Activated T-helper 1 cell treated with anti-CD3 and anti-CD28 coated beads, Interleukin-2, amount 50 U/mL, for 16 hours (primary cell): ENCODE data around the gene CACNA1C.

Experiments used
- DNase-seq, 2 donors: peaks; one replicate each; pipeline ENCODE4 v3.0.0-alpha.2; 2020; ENCODE audit warnings: low read depth in 1 of 2, low spot score in 1 of 2

CACNA1C gene

DNA sequence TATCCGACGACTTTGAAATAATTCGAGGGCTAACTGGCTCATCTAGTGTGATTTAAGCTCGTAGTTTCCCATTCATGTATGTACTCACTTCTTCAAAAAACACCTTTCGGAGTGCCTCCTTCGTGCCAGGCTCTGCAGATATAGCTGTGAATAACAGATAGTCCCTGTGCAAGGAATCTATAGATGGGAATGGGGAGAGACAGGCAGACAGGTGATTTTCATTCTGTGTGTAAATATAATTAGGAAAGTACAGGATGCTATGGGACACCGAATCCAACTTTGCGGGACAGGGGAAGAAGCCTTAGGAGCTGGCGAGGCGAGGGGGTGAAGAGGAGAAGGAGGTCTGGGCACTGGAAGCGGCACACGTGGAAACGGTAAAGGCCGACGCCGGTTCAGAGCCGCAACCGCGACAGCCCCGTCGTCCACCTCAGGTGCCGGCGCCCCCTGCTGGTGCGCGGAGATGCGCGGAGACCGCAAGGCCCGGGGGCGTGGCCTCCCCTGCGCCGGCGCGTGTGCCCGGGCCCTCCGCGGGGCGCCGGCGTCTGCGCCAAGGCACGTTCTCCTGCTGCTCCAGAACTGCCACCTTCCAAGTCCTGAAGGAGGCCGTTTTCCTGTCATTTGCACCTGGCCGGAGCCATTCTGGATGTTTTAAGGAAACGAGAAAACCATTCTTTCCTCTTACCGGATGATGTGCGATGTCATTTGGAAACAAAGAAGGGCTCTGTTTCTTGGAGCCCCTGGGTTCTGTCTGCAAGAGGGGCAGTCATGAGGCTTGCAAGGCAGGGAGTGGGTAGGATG, 18.0 kb upstream of the CACNA1C start:
- DNase-seq, result peak; percentile 75

DNA sequence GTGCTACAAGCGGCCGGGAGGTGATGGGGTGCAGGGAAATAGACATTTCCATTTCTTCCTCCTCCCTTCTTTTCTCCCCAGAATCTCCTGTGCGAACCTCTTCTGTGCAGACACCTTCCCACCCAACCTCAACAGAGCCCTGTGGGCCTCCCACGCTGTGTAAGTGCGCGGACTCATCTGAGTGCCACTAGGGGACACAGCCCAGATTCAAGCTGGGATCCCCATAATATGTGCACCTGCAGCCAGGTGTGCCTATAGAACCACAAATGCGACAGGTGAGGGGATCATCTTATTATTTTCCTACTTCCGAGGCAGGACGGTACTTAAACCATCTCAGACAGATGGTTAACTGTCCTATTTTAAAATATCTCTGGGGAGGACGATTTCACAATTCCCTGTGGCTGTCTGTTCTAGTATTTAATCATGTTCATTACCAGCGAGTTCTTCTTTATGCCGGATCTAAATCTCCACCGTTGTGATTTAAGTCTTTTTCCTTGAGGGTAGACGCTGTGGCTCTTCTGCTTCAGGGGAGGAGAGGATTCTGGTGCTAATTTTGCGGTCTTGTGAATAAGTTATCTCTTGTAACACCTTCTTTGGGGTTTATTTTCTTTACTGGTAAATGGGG, 17.2 kb upstream of the CACNA1C start:
- no peak for DNase-seq

GRCh38 chr12:2039034-2039433, 13.8 kb upstream of the CACNA1C start:
- DNase-seq, result no peak

DNA sequence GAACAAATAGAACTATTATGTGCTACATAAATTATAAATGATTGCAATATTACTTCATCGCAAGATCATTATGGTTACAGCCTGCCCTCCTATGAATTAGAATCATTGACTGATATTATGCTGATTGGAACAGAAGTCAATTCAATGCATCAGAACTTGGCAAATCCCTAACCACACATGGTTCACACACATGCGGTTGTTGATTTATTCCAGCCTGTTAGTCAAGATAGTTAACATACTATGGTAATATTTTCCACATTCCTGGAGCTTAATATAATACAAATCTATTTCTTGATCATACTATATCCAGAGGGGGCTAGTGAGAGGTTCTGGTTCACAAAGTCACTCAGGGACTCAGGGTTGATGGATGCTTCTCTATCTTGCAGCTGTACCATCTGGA, 9.7 kb upstream of the CACNA1C start:
- no peak for DNase-seq

- DNase-seq, result no peak
Observed at GRCh38 chr12:2044165-2044564, 8.6 kb upstream of the CACNA1C start.

DNA sequence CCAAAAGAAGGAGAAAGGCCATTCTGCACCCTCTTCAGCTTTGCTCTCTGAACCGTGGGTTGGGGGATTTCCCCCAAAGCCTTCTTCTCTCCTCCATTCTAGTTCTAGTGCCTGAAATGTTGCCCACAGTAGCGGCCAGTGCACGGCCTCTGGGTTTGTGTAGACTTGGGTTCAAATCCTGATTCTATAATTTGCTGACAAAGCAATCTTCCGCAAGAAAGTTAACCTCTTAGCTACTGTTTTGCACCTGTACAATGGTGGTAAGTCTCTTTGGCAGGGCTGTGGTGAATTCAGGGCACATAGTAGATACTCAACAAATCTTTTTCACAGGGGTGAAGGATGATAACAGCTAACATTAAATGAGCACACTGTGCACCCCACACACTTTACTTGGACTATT, 5.8 kb upstream of the CACNA1C start:
- DNase-seq, result no peak

DNA sequence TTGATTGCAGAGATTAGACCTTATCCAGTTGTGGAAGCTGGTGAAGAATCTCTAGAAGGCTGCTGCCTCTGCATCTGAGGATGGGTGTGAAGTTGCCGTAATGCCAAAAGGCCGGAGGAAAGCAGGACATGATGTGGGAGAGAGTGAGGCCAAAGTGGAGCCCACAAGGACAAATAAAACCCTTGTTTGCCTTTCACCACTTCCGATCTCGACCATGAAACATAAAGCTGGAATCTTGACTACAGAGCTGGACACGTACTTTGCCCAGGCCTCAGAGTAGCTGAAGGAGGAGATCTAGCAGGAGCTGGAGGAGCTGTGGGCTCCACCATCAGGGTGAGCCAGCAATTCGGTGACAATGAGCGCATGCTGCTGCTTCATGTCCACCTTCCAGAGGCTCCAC, 5.0 kb upstream of the CACNA1C start:
- DNase-seq, result no peak

DNA sequence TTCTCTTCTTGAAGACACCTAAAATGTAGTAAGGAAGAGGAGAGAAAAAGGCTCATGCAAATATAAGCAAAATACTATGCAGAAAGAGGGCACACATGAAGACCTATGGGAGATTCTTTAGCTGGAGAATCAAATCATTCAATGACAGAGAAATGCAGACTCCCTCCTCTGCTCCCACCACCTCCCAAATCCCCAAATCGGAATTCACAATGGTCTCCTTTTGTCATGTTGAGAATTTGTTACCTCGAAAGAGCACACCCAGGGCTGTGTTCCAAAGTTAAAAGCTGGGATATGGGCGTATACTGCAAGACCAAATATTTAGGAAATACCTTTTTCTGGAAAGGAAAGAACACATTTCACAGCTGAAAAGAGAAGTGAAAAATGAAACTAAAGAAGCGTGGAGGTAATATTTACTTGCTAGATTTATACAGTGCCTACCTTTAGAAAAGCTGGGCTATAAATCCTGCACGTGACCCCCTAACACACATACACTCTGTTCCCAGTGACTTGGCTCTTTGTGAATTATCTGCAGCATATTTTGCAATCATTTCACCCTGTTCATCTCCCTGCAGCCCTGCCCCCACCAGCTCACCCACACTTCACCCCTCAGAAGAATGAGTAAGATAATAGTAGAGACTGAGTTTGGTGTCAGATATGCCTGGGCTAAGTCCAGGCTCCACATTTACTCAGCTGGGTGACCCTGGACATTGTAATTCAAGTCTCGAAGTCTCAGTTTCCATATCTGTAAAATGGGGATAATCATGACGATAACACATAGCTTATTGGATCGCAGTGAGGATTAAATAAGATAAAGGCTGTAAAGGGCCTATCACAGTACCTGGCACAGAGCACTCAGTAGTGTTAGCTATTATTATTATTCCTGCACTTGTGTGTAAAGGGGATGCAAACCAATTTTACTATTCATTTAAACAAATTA, 2.9 kb upstream of the CACNA1C start:
- DNase-seq, result no peak

DNA sequence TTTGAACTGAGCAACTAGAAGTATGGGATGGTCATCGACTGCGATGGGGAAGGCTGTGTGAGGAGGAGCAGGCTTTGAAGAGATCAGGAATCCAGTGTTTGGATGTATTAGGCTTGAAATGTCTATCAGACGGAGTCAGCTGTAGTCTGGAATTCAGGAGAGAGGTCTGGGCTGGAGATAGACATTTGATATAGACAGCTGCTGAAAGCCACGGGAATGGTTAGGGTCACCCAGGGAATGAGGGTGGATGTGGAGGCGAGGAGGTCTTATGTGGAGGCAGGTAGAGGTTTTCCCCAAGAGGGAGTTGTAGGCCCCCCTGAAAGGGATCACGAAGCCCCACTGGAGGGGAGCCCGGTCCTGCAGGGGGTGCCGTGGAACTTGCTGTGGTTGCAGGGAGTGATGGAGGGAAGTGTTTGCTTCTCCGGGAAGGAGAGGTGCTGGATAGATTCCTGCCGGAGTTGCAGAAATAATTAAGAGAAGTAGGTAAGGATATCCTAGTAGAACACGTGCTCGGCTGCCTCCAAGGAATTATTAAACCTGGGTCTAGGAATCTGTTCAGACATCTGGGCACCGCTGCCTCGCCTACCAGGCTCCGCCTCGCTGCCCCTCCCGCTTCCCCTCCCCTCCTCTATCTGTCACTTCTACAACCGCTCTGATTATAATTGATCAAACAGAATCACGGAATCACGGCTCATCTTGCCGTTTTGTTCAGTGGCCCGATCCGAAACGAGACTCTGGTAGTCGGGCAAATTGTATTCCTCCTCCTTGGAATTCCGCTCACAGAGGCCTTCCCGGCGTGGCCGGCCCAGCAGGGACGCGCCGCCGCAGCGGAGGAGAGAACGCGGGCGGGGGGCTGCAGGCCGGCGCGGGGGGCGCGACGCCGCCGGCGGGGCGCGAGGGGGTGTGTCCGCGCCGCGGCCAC, 826 bp upstream of the CACNA1C start:
- no peak for DNase-seq

DNA sequence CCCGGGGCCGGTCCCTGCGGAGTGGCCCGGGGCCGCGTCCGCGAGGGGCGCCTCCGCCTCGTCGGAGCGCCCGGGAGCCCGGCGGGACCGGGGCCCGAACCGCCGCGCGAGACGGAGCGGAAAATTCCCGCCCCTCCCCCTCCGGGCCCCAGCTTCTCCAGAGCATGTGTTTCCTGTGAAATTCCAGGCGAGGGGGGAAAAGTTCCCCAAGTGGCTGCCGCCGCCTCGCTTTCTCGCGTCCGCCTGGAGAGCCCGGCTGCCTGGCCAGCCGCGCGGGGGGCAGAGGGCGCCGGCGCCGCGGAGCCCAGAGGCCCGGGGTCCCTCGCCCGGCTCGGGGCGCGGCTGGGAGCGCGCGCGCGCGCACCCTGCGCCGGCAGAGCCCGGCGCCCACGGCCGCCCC, 904 bp downstream of the CACNA1C start:
- no peak for DNase-seq

DNA sequence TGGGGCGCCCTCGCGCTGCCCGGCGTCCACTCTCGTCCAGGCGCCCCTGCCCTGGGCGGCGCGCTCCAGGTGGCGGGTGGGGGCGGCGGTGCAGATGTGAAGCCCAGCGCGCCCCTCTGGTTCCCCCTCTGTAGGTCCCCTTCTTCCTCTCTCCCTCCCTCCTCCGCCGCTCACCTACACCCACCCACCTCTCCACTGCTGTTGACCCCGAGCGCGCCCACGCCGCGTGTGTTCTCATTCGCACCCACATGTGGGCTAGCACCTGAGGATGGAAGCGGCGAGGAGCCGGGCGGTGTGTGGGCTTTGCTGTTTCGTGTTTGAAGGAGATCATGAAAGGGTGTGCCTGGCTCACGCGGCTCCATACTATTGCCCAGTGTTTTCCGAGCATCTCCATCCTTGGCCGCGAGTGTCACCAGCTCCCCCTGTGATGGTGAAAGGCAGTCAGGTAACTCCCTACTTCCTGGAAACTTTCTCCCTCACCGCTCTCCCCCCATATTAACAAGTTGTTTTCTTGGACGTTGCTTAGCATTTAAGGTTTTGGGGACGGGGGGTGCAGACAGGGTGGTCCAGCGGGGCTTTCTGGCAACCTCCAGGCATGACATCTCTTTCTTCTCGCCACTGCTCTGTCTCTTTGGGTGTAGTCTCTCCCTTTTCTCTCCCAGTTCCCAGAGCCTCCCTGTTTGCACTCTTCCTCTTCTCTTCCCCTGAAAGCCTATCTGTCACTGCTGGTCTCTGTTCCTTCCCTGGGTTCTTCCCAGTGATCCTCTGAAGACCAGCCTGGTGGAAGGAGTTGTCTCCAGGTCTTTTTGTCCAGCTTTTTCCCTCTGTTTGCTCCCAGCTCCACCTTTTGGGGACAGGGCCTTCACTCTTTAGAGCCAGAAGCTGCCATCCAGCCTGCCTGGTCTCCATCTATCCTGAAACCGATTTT, 1.6 kb downstream of the CACNA1C start:
- no peak for DNase-seq

GRCh38 chr12:2057041-2057794, 4.4 kb downstream of the CACNA1C start:
- DNase-seq, result no peak

GRCh38 chr12:2057795-2058408, 5.1 kb downstream of the CACNA1C start:
- DNase-seq, result no peak

DNA sequence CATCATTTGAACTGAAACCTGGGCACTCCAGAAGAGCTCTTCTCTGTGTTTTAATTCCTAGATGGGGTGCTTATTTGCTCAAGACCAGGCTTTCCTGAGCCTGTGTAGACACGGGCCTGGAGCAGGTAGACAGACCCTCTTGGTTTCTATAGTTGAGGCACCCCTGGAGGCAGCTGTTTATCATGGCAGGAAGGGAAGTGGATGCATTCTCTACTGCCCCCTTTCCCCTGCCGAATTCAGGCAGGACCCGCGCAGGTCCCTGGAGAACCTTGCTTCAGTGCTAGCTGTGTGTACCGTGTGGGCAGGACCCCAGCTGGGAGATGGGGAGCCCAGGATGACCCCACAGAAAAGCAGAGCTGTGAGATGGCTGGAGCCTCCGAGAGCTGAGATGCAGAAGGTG, 6.0 kb downstream of the CACNA1C start:
- no peak for DNase-seq

- DNase-seq, result no peak
Observed at GRCh38 chr12:2061402-2061801, 8.6 kb downstream of the CACNA1C start.

GRCh38 chr12:2064071-2064507, 11.3 kb downstream of the CACNA1C start:
- no peak for DNase-seq

DNA sequence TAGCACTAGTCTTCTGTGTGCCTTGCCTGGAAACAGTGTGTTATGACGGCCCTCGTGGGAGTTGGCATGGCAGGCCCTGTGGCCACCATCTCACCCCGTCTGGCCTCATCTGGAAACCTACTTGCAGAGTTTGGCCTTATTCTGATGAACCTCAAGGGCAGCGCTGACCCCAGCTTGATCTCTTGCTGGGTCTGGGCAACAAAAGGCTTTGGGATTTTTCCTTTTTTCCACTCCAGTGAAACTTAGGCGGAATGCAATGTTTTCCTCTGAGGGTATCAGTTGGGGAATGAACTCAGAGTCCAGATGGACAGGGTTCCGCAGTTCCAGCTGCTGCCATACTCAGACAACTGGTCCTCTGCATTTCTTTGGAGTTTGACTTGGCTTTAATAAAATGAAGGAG, 15.9 kb downstream of the CACNA1C start:
- DNase-seq, result no peak

DNA sequence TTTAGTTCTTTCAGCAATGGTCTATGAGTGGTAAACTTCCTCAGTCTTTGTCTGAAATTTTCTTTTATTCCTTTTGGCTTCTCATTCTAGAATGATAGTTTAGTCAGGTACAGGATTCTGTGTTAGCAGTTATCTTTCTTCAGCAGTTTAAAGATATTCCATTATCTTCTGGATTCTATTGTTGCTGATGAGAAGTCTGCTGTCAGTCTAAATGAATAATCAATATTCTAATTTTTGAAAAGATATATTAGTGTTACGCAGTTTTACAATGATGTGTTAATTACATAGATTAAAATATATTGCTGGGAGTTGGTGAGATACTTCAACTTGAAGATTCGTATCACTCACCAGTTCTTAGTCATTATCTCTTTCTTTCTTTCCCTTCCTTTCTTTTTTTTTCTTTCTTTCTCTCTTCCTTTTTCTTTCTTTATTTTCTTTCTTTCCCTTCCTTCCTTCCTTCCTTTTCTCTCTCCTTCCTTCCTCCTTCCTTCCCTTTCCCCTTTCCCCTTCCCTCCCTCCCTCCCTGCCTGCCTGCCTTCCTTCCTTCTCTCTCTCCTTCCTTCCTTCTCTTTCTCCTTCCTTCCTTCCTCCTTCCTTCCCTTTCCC, 17.8 kb downstream of the CACNA1C start:
- DNase-seq, result no peak
